ENCODE results near the gene CLASRP. TPM values are rescaled to one million over a fixed set of nuclear protein-coding genes. Genes with fewer than 3 reads are reported as not detected.
"Not testable (repeated sequence)": the region's sequence is repeated elsewhere in the genome, so short reads cannot be mapped to it uniquely, and the experiment has no call there.

The CLASRP gene
- total and polyA plus RNA-seq, 2 of the 8 experiments (the other 6 are each of a cell fraction or from before 2014, with no cell fraction given) = 22.3 to 71.7 TPM

DNA sequence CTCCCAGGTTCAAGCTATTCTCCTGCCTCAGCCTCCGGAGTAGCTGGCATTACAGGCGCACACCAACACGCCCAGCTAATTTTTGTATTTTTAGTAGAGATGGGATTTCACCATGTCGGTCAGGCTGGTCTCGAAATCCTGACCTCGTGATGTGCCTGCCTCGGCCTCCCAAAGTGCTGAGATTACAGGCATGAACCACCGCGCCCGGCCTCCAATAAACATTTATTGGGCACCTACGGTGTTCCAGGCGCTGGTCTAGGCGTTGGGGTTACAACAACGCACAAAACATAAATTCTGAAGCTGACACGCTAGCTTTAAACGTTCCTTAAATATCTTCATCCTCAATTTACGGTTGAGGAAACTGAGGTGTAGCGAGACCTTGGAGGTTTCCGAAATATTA lies 38.2 kb upstream of the CLASRP start:
- POLR2A ChIA-PET (ENCODE audit: partially characterized antibody) = interaction anchor here (1.2 to 2.0 kb wide), 5 partner anchors 12 to 79 kb away, joined by 3 to 11 read pairs (median 6); partner anchors contain the start of genes CLPTM1 and GEMIN7

More for the DNA sequence above, 38.2 kb upstream of the CLASRP start:
- not testable (repeated sequence) for H2BK15ac ChIP-seq (ENCODE audit: low read length); H3K79me2 ChIP-seq (ENCODE audit: control insufficient read depth in 1 of 2, insufficient read depth in 2 of 2, low read length in 2 of 2); H3K18ac ChIP-seq (ENCODE audit: extremely low read depth, low read length); H2BK120ac ChIP-seq (replicated peaks; ENCODE audit: low read depth, low read length); H3K9me3 ChIP-seq (ENCODE audit: insufficient read depth in 2 of 2, low read depth in 1 of 2, low read length in 1 of 2); H3K27me3 ChIP-seq (replicated peaks in 1 of 4; ENCODE audit: control insufficient read depth in 3 of 4, extremely low read depth in 1 of 4, insufficient read depth in 3 of 4, low read length in 3 of 4); H3K14ac ChIP-seq (ENCODE audit: insufficient read length); FAIRE-seq; H3K79me1 ChIP-seq (ENCODE audit: low read depth, low read length); H4K20me1 ChIP-seq (replicated peaks in 1 of 2; ENCODE audit: control insufficient read depth in 1 of 2, insufficient read depth in 2 of 2, low read length in 2 of 2); H2BK20ac ChIP-seq (ENCODE audit: low read length); H3K9ac ChIP-seq (replicated peaks in 1 of 4; ENCODE audit: extremely low read depth in 1 of 4, low read depth in 3 of 4, low read length in 3 of 4); H3K36me3 ChIP-seq (ENCODE audit: control insufficient read depth in 2 of 4, insufficient read depth in 4 of 4, low read length in 3 of 4); H2BK5ac ChIP-seq (ENCODE audit: low read depth, low read length); H4K91ac ChIP-seq (replicated peaks; ENCODE audit: insufficient read length, low read length); H2AFZ ChIP-seq (ENCODE audit: low read length); H3K27ac ChIP-seq (ENCODE audit: low read depth, low read length); H3K23me2 ChIP-seq (ENCODE audit: low read depth, low read length); DNase-seq (ENCODE audit: low read depth in 1 of 2, low spot score in 2 of 2); H3K56ac ChIP-seq (replicated peaks; ENCODE audit: insufficient read length, low read depth, low read length); H4K8ac ChIP-seq (ENCODE audit: extremely low read depth, insufficient read depth, low read length); H2AK5ac ChIP-seq (ENCODE audit: low read depth, low read length); H3K4me1 ChIP-seq (replicated peaks in 1 of 4; ENCODE audit: control insufficient read depth in 3 of 4, insufficient read depth in 4 of 4, low read length in 3 of 4); H3K4ac ChIP-seq (replicated peaks; ENCODE audit: insufficient read length, low read depth, low read length); H4K5ac ChIP-seq (ENCODE audit: insufficient read length, low read depth, low read length); H3K23ac ChIP-seq (ENCODE audit: insufficient read length)
- peak overlapping the region; percentile 39 to 56; a peak in 2 of 4 replicates for H3K4me2 ChIP-seq (ENCODE audit: insufficient read depth in 1 of 2, low read depth in 2 of 2, low read length in 2 of 2)
- H2BK12ac ChIP-seq (ENCODE audit: low read depth, low read length) = 0 out of 2 replicates have a peak overlapping the region, but pooled peaks have one; percentile 50
- 87% methylated on average over 19 of the region's 19 CpGs; no CpG with 5 or more reads in 1 of the 2 experiments for WGBS, 2 experiments (ENCODE audit: extremely low coverage in 1 of 2, insufficient coverage in 1 of 2, insufficient read length in 1 of 2, insufficient replicate concordance in 2 of 2, low coverage in 1 of 2, low lambda C conversion rate in 2 of 2, missing lambda C conversion rate in 1 of 2)
- CTCF ChIA-PET (ENCODE audit: partially characterized antibody) = interaction anchor here (0.7 to 4.8 kb wide), 8 partner anchors 11 to 371 kb away, joined by 3 to 17 read pairs (median 3); no protein-coding TSS in a partner anchor
- H3K4me3 ChIP-seq (ENCODE audit: extremely low read depth in 1 of 4, insufficient read depth in 2 of 4, low read depth in 3 of 4, low read length in 4 of 4) = peak overlapping the region in 2 of 4 experiments; percentile 12 to 45; a peak in 3 of 8 replicates

Measured in H1 (cell line).